A673 (cell line): ENCODE measurements around the gene TMEM178B. TPM values are rescaled to one million over a fixed set of nuclear protein-coding genes. Genes with fewer than 3 reads are reported as not detected.

ENCODE experiments used
- BruUV-seq: library from RNA; stranded (reverse); fragments of 400-500 nt; replicated peaks from 2 replicates; lab custom pipeline; 2021; lab: Mats Ljungman, UMichigan
- CTCF ChIA-PET: fragments of 300-600 bp; sonication (Branson Sonifier 250); formaldehyde crosslinking; loops from one replicate; lab custom pipeline; 2022; ENCODE audit warnings: antibody characterized with exemption; lab: Charles Lee
- POLR2A ChIA-PET: fragments of 300-600 bp; sonication (Branson Sonifier 250); formaldehyde crosslinking; loops from one replicate; lab custom pipeline; 2022; ENCODE audit warnings: antibody characterized with exemption; ENCODE audit not compliant: low non-redundant PET; lab: Charles Lee
- DNase-seq: peaks from one replicate; pipeline ENCODE4 v3.0.0-alpha.2; 2015; ENCODE audit warnings: low spot score
- H3K27ac ChIP-seq: fragments of 200-600 bp; sonication (generic); 2 replicates; pipeline ENCODE4 v1.5.1; 2016; ENCODE audit warnings: mixed run types, low read depth, mild to moderate bottlenecking, mixed read lengths, antibody characterized with exemption, low read length; ENCODE audit not compliant: poor library complexity, severe bottlenecking
- H3K27me3 ChIP-seq: fragments of 200-600 bp; sonication (generic); replicated peaks from 2 replicates; pipeline ENCODE4 v1.6.1; 2017; ENCODE audit warnings: mixed run types, low read depth, mild to moderate bottlenecking, mixed read lengths, antibody characterized with exemption, low read length; ENCODE audit not compliant: insufficient read depth, poor library complexity
- H3K36me3 ChIP-seq: fragments of 200-600 bp; sonication (generic); 2 replicates; pipeline ENCODE4 v1.6.1; 2016; ENCODE audit warnings: mixed run types, mild to moderate bottlenecking, mixed read lengths, antibody characterized with exemption, low read length; ENCODE audit not compliant: insufficient read depth, poor library complexity, severe bottlenecking
- H3K4me1 ChIP-seq: fragments of 200-600 bp; sonication (generic); 2 replicates; pipeline ENCODE4 v1.6.1; 2017; ENCODE audit warnings: mixed run types, mild to moderate bottlenecking, mixed read lengths, antibody characterized with exemption, low read length; ENCODE audit not compliant: insufficient read depth, poor library complexity, severe bottlenecking
- H3K4me3 ChIP-seq: fragments of 200-600 bp; sonication (generic); 2 replicates; pipeline ENCODE4 v1.5.1; 2016; ENCODE audit warnings: low read depth, mixed run types, mild to moderate bottlenecking, mixed read lengths, low read length; ENCODE audit not compliant: poor library complexity, severe bottlenecking
- H3K9me3 ChIP-seq: fragments of 200-600 bp; sonication (generic); 2 replicates; pipeline ENCODE4 v1.6.1; 2016; ENCODE audit warnings: mixed run types, low read depth, mild to moderate bottlenecking, mixed read lengths, antibody characterized with exemption, low read length; ENCODE audit not compliant: poor library complexity, severe bottlenecking
- EZH2 ChIP-seq: fragments of 200-600 bp; sonication (generic); IDR thresholded peaks from 2 replicates; pipeline ENCODE4 v1.6.1; 2017; ENCODE audit warnings: borderline replicate concordance, low read depth, mild to moderate bottlenecking, mixed read lengths, antibody characterized with exemption, low read length; ENCODE audit not compliant: poor library complexity, severe bottlenecking
- intact Hi-C: fragments of 100-400 bp; cut with micrococcal nuclease; formaldehyde crosslinking; loops from one replicate; pipeline ENCODE4 v1.10.0; 2022; ENCODE audit not compliant: unreplicated experiment
- total RNA-seq: library from RNA; stranded (reverse); gene quantifications from 2 replicates; pipeline ENCODE4 v1.2.3, GENCODE V29; 2021
- TF ChIP-seq, protein P1 (sequence below): fragments of 300-800, 200-600 bp; sonication (generic); conservative IDR thresholded peaks from 2 replicates; pipeline ENCODE4 v1.5.1; 2017; ENCODE audit warnings: low read depth, mild to moderate bottlenecking, antibody characterized with exemption, low read length, moderate library complexity, mixed read lengths

TMEM178B gene
- total RNA-seq, 1 experiment from 2014 or later: 2.8 TPM

- no peaks in the 10 kb centered on the region for H3K4me1 ChIP-seq
- DNase-seq: no peak
- H3K36me3 ChIP-seq: no peaks in the 10 kb centered on the region
- BruUV-seq: no TSS peak
- no peaks in the 10 kb centered on the region for H3K27me3 ChIP-seq
- H3K27ac ChIP-seq: no peak overlapping the region
- intact Hi-C loops: no loop called here
- CTCF ChIA-PET: no interaction called here
- H3K4me3 ChIP-seq: no peak overlapping the region
- POLR2A ChIA-PET: no interaction called here
- H3K9me3 ChIP-seq: no peaks in the 10 kb centered on the region
- TF ChIP-seq, protein P1, sequence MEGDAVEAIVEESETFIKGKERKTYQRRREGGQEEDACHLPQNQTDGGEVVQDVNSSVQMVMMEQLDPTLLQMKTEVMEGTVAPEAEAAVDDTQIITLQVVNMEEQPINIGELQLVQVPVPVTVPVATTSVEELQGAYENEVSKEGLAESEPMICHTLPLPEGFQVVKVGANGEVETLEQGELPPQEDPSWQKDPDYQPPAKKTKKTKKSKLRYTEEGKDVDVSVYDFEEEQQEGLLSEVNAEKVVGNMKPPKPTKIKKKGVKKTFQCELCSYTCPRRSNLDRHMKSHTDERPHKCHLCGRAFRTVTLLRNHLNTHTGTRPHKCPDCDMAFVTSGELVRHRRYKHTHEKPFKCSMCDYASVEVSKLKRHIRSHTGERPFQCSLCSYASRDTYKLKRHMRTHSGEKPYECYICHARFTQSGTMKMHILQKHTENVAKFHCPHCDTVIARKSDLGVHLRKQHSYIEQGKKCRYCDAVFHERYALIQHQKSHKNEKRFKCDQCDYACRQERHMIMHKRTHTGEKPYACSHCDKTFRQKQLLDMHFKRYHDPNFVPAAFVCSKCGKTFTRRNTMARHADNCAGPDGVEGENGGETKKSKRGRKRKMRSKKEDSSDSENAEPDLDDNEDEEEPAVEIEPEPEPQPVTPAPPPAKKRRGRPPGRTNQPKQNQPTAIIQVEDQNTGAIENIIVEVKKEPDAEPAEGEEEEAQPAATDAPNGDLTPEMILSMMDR: no peak
- no peak for TF ChIP-seq EZH2
These were observed 240.0 kb downstream of the TMEM178B start for GRCh38 chr7:141313896-141314295.

DNA sequence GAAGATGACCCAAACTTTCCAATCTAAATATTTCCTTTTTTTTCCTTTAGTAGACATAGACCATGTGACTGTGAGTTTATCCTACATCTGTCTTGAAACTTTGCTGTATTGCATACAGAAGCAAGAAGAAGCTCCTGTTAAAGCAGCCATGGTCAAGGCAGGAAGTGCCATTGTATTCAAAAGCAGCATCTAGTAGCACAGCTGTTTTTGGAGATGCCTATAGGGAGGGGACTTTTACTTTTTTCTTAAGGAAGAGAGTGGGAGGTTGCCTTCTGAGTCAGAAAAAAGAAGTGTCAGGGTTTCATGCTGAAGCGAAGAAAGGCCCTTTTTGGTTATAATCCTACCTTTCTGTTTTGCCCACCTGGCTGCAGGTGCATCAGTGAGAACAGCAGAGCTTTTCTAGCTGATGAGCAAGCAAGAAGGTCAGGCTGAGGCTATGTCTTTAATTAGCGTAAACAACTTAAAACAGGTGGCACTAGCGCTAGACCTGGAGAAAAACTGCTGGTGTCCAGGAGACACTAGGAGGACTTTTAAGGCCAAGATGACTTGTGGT lies 243.2 kb downstream of the TMEM178B start:
- TF ChIP-seq EZH2: no peak
- TF ChIP-seq, protein P1: no peak
- H3K4me1 ChIP-seq: no peaks in the 10 kb centered on the region
- no peak overlapping the region for H3K27ac ChIP-seq
- intact Hi-C loops: no loop called here
- H3K9me3 ChIP-seq: no peaks in the 10 kb centered on the region
- no TSS peak for BruUV-seq
- CTCF ChIA-PET: no interaction called here
- no peak overlapping the region for H3K4me3 ChIP-seq
- H3K27me3 ChIP-seq: no peaks in the 10 kb centered on the region
- H3K36me3 ChIP-seq: no peaks in the 10 kb centered on the region
- POLR2A ChIA-PET: no interaction called here
- DNase-seq: no peak

GRCh38 chr7:141320287-141320686 lies 246.4 kb downstream of the TMEM178B start:
- Histone ChIP-seq H3K4me3 (no peak overlapping the region), H3K36me3 (no peaks in the 10 kb centered on the region), H3K27ac (no peak overlapping the region), H3K27me3 (no peaks in the 10 kb centered on the region), H3K4me1 (no peaks in the 10 kb centered on the region), H3K9me3 (no peaks in the 10 kb centered on the region)
- no peak for DNase-seq
- intact Hi-C loops: no loop called here
- POLR2A ChIA-PET: no interaction called here
- CTCF ChIA-PET: no interaction called here
- TF ChIP-seq EZH2: no peak
- TF ChIP-seq, protein P1: no peak
- no TSS peak for BruUV-seq
